CD14-positive monocyte (primary cell): ENCODE results near the gene KCNMA1. TPM values are rescaled to one million over a fixed set of nuclear protein-coding genes. Genes with fewer than 3 reads are reported as not detected.

Experiments used
- DNase-seq, 3 donors: peaks; one replicate each; pipeline ENCODE4 v3.0.0-alpha.2; 2011 to 2022
- H2AFZ ChIP-seq: 2 replicates; pipeline ENCODE4 v1.6.0; 2012; ENCODE audit warnings: mild to moderate bottlenecking, low read depth, low read length, inconsistent platforms; ENCODE audit not compliant: insufficient read depth, poor library complexity, severe bottlenecking
- H3K27ac ChIP-seq, 2 donors: 1 replicate in 1 of 2; 2 replicates in 1 of 2; pipeline ENCODE4 v1.5.1; 2012 to 2013; ENCODE audit warnings: low read length in 2 of 2, control low read depth in 1 of 2, inconsistent platforms in 1 of 2, low read depth in 1 of 2, mild to moderate bottlenecking in 1 of 2
- H3K27me3 ChIP-seq, 2 donors: one replicate each; pipeline versions ENCODE4 v1.6.0 to v1.6.1; 2011 to 2013; ENCODE audit warnings: low read length in 2 of 2; ENCODE audit not compliant: control insufficient read depth in 2 of 2, insufficient read depth in 2 of 2
- H3K36me3 ChIP-seq, 2 donors: replicated peaks in 1 of 2; 1 replicate in 1 of 2; 2 replicates in 1 of 2; pipeline versions ENCODE4 v1.5.1 to v1.6.1; 2012 to 2013; ENCODE audit warnings: low read length in 2 of 2, control low read depth in 1 of 2, inconsistent platforms in 1 of 2, mild to moderate bottlenecking in 1 of 2; ENCODE audit not compliant: insufficient read depth in 2 of 2, control insufficient read depth in 1 of 2
- H3K4me1 ChIP-seq, 2 donors: 1 replicate in 1 of 2; 2 replicates in 1 of 2; pipeline versions ENCODE4 v1.5.1 to v1.6.1; 2012 to 2013; ENCODE audit warnings: low read length in 2 of 2, control low read depth in 1 of 2, inconsistent platforms in 1 of 2, mild to moderate bottlenecking in 1 of 2, moderate library complexity in 1 of 2; ENCODE audit not compliant: insufficient read depth in 2 of 2, control insufficient read depth in 1 of 2
- H3K4me2 ChIP-seq: replicated peaks from 2 replicates; pipeline ENCODE3; 2012; ENCODE audit warnings: low read length, moderate library complexity, mild to moderate bottlenecking; ENCODE audit not compliant: poor library complexity, severe bottlenecking; ENCODE audit errors: extremely low read depth
- H3K4me3 ChIP-seq, 3 experiments: fragments of 200-600 bp in 1 of 3; sonication (generic) in 1 of 3; replicated peaks in 1 of 3; 1 replicate in 2 of 3; 2 replicates in 1 of 3; pipeline ENCODE4 v1.5.1; 2011 to 2013; ENCODE audit warnings: low read length in 3 of 3, mild to moderate bottlenecking in 3 of 3, control low read depth in 2 of 3, low read depth in 2 of 3, inconsistent platforms in 1 of 3, moderate library complexity in 1 of 3
- H3K79me2 ChIP-seq: 2 replicates; pipeline ENCODE4 v1.6.0; 2012; ENCODE audit warnings: mild to moderate bottlenecking, control low read depth, inconsistent platforms, low read length, moderate library complexity; ENCODE audit not compliant: insufficient read depth
- H3K9ac ChIP-seq: 2 replicates; pipeline ENCODE4 v1.6.0; 2017; ENCODE audit warnings: low read length, mild to moderate bottlenecking; ENCODE audit not compliant: insufficient read depth, poor library complexity, severe bottlenecking
- H3K9me3 ChIP-seq, 2 donors: replicated peaks in 1 of 2; 1 replicate in 1 of 2; 2 replicates in 1 of 2; pipeline versions ENCODE4 v1.5.1 to v1.6.1; 2012 to 2013; ENCODE audit warnings: low read length in 2 of 2, control low read depth in 1 of 2; ENCODE audit not compliant: control insufficient read depth in 1 of 2, insufficient read depth in 1 of 2
- H4K20me1 ChIP-seq: 2 replicates; pipeline ENCODE4 v1.6.0; 2012; ENCODE audit warnings: mild to moderate bottlenecking, low read length, control low read depth, moderate library complexity; ENCODE audit not compliant: insufficient read depth
- H3K27ac Mint-ChIP-seq, 7 donors: one replicate each; pipeline ENCODE4 v1.8.0; 2020; ENCODE audit warnings: mild to moderate bottlenecking in 7 of 7, mixed read lengths in 7 of 7, moderate library complexity in 6 of 7, inconsistent platforms in 2 of 7
- H3K27me3 Mint-ChIP-seq, 3 donors: one replicate each; pipeline ENCODE4 v1.8.0; 2021 to 2022; ENCODE audit warnings: low read depth in 3 of 3, mild to moderate bottlenecking in 3 of 3, mixed read lengths in 3 of 3, moderate library complexity in 3 of 3, inconsistent platforms in 1 of 3
- H3K36me3 Mint-ChIP-seq, 2 donors: one replicate each; pipeline ENCODE4 v1.8.0; 2020; ENCODE audit warnings: mixed read lengths in 2 of 2, inconsistent platforms in 1 of 2, mild to moderate bottlenecking in 1 of 2
- H3K4me1 Mint-ChIP-seq: one replicate; pipeline ENCODE4 v1.8.0; 2020; ENCODE audit warnings: mild to moderate bottlenecking, mixed read lengths
- H3K4me3 Mint-ChIP-seq, 2 donors: one replicate each; pipeline ENCODE4 v1.8.0; 2020; ENCODE audit warnings: mild to moderate bottlenecking in 2 of 2, mixed read lengths in 2 of 2, moderate library complexity in 1 of 2
- H3K9me3 Mint-ChIP-seq, 7 donors: one replicate each; pipeline ENCODE4 v1.8.0; 2020 to 2022; ENCODE audit warnings: mixed read lengths in 7 of 7, mild to moderate bottlenecking in 6 of 7, moderate library complexity in 6 of 7, inconsistent platforms in 2 of 7
- WGBS: methylation state at CpG from one replicate; pipeline ENCODE4 v1.1.5; 2013; ENCODE audit warnings: missing lambda C conversion rate; ENCODE audit not compliant: insufficient coverage; 5-methylcytosine and 5-hydroxymethylcytosine counted together
- intact Hi-C, 2 donors: fragments of 100-400 bp; cut with micrococcal nuclease; formaldehyde crosslinking; loops; one replicate each; pipeline versions ENCODE4 v1.15.0 to v1.15.1; 2023
- polyA plus RNA-seq, 3 donors: library from polyadenylated mRNA; depleted of rRNA in 1 of 3; unstranded in 2 of 3; stranded (reverse) in 1 of 3; fragments of 300-500 nt in 2 of 3; fragments of >200 nt in 1 of 3; fragmentation: Illumina TruSeq in 2 of 3; gene quantifications; 1 replicate in 2 of 3; 2 replicates in 1 of 3; pipeline ENCODE4 v1.2.3, GENCODE V29; 2012 to 2021
- TF ChIP-seq, protein P1 (sequence below): fragments of 200-600 bp; IDR thresholded peaks from one replicate; pipeline ENCODE4 v1.8.0; 2022; ENCODE audit warnings: antibody characterized with exemption, mild to moderate bottlenecking

KCNMA1 gene
- polyA plus RNA-seq, 3 donors = 0.11 to 1.0 TPM; not detected in 1

DNA sequence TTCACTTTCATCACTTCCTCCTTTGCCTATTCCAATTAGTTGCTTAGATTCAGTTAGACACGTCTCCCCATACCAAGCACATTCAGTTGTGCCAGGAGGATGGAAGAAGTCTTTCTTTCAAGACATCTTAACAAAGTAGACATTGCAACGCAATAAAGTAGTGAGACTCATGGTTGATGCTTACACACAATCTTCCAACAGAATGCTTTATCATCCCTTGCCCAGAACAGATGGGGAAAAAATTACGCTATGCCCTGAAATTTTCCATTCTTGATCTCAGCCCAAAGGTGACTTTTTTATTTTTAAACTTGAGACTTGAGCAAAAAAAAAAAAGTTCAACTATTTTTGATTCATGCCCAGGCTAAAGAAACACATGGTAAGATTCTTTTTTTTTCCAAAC lies 74.9 kb downstream of the KCNMA1 start:
- Histone ChIP-seq H3K4me1 (peaks cover 0 to 2% of the 10 kb centered on the region in 2 donors), H3K27ac (no peak overlapping the region), H3K4me3 (no peak overlapping the region), H2AFZ (no peak overlapping the region), H3K36me3 (no peaks in the 10 kb centered on the region), H3K9me3 (no peaks in the 10 kb centered on the region), H4K20me1 (no peaks in the 10 kb centered on the region), H3K79me2 (no peaks in the 10 kb centered on the region), H3K4me2 (no peak overlapping the region), H3K27me3 (no peaks in the 10 kb centered on the region), H3K9ac (no peak overlapping the region)
- no peak for DNase-seq
- Mint-ChIP-seq H3K36me3 (no peaks in the 10 kb centered on the region), H3K9me3 (peaks cover 0 to 2% (median 0%) of the 10 kb centered on the region in 7 donors), H3K4me3 (no peak overlapping the region), H3K27ac (no peak overlapping the region), H3K27me3 (peaks cover 2 to 45% (median 24%) of the 10 kb centered on the region in 3 donors), H3K4me1 (peaks cover 8% of the 10 kb centered on the region)
- intact Hi-C loops = no loop called here
- no CpG with 5 or more reads among the region's 3 CpGs for WGBS
- TF ChIP-seq, protein P1, sequence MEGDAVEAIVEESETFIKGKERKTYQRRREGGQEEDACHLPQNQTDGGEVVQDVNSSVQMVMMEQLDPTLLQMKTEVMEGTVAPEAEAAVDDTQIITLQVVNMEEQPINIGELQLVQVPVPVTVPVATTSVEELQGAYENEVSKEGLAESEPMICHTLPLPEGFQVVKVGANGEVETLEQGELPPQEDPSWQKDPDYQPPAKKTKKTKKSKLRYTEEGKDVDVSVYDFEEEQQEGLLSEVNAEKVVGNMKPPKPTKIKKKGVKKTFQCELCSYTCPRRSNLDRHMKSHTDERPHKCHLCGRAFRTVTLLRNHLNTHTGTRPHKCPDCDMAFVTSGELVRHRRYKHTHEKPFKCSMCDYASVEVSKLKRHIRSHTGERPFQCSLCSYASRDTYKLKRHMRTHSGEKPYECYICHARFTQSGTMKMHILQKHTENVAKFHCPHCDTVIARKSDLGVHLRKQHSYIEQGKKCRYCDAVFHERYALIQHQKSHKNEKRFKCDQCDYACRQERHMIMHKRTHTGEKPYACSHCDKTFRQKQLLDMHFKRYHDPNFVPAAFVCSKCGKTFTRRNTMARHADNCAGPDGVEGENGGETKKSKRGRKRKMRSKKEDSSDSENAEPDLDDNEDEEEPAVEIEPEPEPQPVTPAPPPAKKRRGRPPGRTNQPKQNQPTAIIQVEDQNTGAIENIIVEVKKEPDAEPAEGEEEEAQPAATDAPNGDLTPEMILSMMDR = no peak

DNA sequence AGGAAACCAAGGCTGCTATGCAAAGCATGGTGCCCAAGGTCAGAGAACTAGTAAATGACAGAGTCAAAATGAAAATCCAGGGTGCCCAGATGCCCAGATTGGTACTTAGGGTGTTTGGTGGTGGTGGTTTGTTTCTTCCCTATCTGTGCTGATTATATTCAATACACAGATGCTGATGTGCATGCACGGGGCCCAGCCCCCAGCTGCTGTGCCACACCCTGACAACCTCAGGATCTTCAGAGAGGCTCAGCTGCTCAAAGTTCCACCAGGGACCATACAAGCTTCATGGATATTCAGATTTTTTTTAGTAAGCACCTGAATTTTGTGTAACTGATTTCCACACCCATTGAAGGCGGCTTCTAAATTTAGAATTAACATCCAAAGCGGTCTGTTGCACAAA lies 75.6 kb downstream of the KCNMA1 start:
- no peak overlapping the region for H3K4me2 ChIP-seq
- no peaks in the 10 kb centered on the region for H3K9me3 ChIP-seq
- Mint-ChIP-seq H3K27me3 (peaks cover 2 to 42% (median 23%) of the 10 kb centered on the region in 3 donors), H3K4me1 (peaks cover 8% of the 10 kb centered on the region), H3K27ac (no peak overlapping the region), H3K9me3 (peaks cover 0 to 2% (median 0%) of the 10 kb centered on the region in 7 donors), H3K4me3 (no peak overlapping the region), H3K36me3 (no peaks in the 10 kb centered on the region)
- intact Hi-C loops = no loop called here
- no peak overlapping the region for H3K27ac ChIP-seq
- no peaks in the 10 kb centered on the region for H3K36me3 ChIP-seq
- DNase-seq = no peak
- H3K9ac ChIP-seq = no peak overlapping the region
- peaks cover 0 to 2% of the 10 kb centered on the region in 2 donors for H3K4me1 ChIP-seq
- 100% methylated on average over 1 of the region's 3 CpGs for WGBS
- H3K27me3 ChIP-seq = no peaks in the 10 kb centered on the region
- no peak overlapping the region for H3K4me3 ChIP-seq
- no peaks in the 10 kb centered on the region for H4K20me1 ChIP-seq
- TF ChIP-seq, protein P1 = no peak
- H3K79me2 ChIP-seq = no peaks in the 10 kb centered on the region
- no peak overlapping the region for H2AFZ ChIP-seq
